Peyer's patch (tissue), 4 donors: Measurements from ENCODE around the gene MAP4K1. TPM values are rescaled to one million over a fixed set of nuclear protein-coding genes. Genes with fewer than 3 reads are reported as not detected.

ENCODE experiments used
- DNase-seq, 3 donors: peaks; one replicate each; pipeline ENCODE4 v3.0.0-alpha.2; 2017 to 2019
- H3K27ac ChIP-seq, 4 donors: fragments of 200-600 bp; sonication (generic); one replicate each; pipeline ENCODE4 v1.5.1; 2016 to 2019
- H3K27me3 ChIP-seq, 2 donors: fragments of 200-600 bp; sonication (generic); one replicate each; pipeline ENCODE4 v1.5.1; 2019
- H3K36me3 ChIP-seq, 3 donors: fragments of 200-600 bp; sonication (generic); one replicate each; pipeline ENCODE4 v1.5.1; 2016 to 2019
- H3K4me1 ChIP-seq, 4 donors: fragments of 200-600 bp; sonication (generic); one replicate each; pipeline ENCODE4 v1.5.1; 2016 to 2019
- H3K4me3 ChIP-seq, 4 donors: fragments of 200-600 bp; sonication (generic); 1 replicate in 3 of 4; 2 replicates in 1 of 4; pipeline ENCODE4 v1.5.1; 2016 to 2019; ENCODE audit warnings: mild to moderate bottlenecking in 1 of 4
- H3K9me3 ChIP-seq, 4 donors: fragments of 200-600 bp; sonication (generic); one replicate each; pipeline ENCODE4 v1.5.1; 2016 to 2019; ENCODE audit warnings: mild to moderate bottlenecking in 1 of 4
- CTCF ChIP-seq, 6 experiments: fragments of 450-650 bp in 4 of 6; fragments of 200-600 bp in 2 of 6; sonication (generic) in 1 of 6; IDR thresholded peaks; one replicate each; pipeline ENCODE4 v1.5.1; 2017 to 2019; ENCODE audit warnings: antibody characterized with exemption in 6 of 6, mild to moderate bottlenecking in 3 of 6, moderate library complexity in 1 of 6
- POLR2A ChIP-seq, 2 donors: fragments of 450-650 bp; IDR thresholded peaks; one replicate each; pipeline ENCODE4 v1.5.1; 2017; ENCODE audit warnings: antibody characterized with exemption in 2 of 2, mild to moderate bottlenecking in 2 of 2, moderate library complexity in 2 of 2
- total RNA-seq, 4 donors: library from RNA; depleted of rRNA; stranded (reverse); fragments of >200 nt; gene quantifications; one replicate each; pipeline ENCODE4 v1.1.0, GENCODE V29; 2016

MAP4K1 gene
- total RNA-seq, 4 donors from 2014 or later = 7.0 to 116 (median 10.4) TPM

DNA sequence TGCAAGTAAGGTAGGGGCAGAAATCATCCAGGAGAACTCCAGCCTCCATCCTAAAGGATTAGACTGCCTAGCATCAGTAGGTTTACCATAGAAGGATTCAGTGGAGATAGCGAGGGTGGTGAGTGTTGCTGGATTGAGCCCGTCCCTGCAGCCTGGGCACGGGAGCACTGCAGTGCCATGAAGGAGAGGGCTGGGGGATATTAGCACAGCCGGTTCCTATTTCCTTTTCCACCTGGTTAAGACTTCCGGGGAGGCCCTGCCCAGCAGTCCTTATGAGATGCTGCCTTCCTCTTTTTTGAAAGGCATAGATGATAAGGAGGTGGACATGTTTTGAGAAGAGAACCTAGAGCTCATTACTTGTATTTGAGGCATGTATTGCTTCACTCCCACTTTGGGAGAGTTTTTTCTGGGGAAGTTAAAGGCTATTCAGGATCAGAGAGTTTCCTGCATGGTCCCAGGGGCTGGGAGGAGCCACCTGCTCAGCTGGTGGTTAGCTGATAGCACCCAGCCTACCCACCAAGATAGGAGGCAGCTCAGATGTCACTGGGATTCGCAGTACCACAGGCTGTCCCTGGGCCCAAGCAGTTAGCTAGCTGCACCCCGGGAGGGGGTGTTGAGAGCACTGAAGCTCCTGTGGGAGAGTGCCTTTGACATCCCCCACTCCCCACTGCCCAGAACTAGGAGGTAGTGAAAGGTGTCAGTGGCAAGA, 46.9 kb upstream of the MAP4K1 start:
- no peak for TF ChIP-seq CTCF (IDR thresholded peaks at IDR 0.05)
- no peak for TF ChIP-seq POLR2A (IDR thresholded peaks at IDR 0.05)
- H3K4me3 ChIP-seq = no peak overlapping the region
- peak overlapping the region; percentile 71 to 95 (median 84) for H3K27ac ChIP-seq
- peaks cover 18 to 98% (median 48%) of the 10 kb centered on the region in 4 donors for H3K4me1 ChIP-seq
- no peaks in the 10 kb centered on the region for H3K9me3 ChIP-seq
- H3K36me3 ChIP-seq = no peaks in the 10 kb centered on the region
- DNase-seq = no peak
- no peaks in the 10 kb centered on the region for H3K27me3 ChIP-seq

DNA sequence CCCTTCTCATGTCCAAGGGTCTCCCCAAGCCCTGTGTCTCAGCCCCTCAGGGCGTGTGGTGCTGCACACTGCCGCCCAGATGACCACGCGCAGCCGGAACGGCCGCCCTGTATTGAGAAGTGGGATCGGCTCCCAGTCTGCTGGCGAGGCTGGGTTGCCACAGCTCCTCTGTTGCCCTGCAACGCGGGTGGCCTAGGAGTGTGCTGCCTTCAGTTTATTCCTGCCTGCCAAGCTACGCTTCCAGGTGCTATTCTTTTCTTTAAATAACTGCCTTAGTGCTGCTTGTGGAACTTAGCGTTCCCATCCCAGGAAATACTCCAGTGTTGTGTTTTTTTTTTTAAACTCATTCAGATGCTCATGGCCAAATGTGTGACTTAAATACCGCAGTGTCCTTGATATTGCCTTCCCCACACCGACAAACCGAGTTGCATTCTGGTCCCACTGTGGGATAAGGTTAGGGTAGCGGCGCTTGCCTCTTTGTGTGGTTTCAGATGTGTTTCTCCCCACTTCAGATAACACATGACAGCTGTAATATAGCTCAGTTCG, 46.3 kb upstream of the MAP4K1 start:
- TF ChIP-seq CTCF (IDR thresholded peaks at IDR 0.05) (no peak), POLR2A (IDR thresholded peaks at IDR 0.05) (no peak)
- Histone ChIP-seq H3K36me3 (no peaks in the 10 kb centered on the region), H3K4me1 (peaks cover 14 to 98% (median 46%) of the 10 kb centered on the region in 4 donors), H3K4me3 (no peak overlapping the region), H3K27me3 (no peaks in the 10 kb centered on the region), H3K27ac (peak overlapping the region; percentile 71 to 95 (median 84)), H3K9me3 (no peaks in the 10 kb centered on the region)
- no peak for DNase-seq

DNA sequence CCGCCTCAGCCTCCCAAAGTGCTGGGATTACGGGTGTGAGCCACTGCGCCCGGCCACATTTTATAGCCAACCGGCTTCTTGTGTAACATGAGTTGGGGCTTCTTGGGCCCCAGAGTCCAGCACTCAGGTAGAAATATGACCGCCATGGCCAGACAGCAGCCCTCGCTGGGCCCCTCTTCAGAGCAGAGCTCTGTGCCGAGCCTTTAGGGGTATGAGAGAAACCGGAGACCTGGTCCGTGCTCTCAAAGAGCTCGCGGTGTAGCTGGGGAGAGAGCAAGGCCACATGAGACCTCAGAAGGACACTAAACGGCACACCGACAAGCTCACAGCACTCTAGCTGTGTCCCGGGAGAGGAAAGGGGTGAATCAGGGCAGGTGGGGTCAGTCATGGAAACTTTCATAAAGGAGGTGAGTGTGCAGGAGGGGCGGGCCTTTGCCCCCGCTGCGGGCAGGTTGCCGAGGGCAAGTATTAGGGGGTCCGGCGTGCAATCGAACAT, 45.5 kb upstream of the MAP4K1 start:
- H3K27me3 ChIP-seq = no peaks in the 10 kb centered on the region
- H3K27ac ChIP-seq = peak overlapping the region; percentile 71 to 95 (median 84)
- no peak overlapping the region for H3K4me3 ChIP-seq
- no peak for TF ChIP-seq CTCF (IDR thresholded peaks at IDR 0.05)
- no peak for TF ChIP-seq POLR2A (IDR thresholded peaks at IDR 0.05)
- no peak for DNase-seq
- H3K4me1 ChIP-seq = peaks cover 14 to 98% (median 43%) of the 10 kb centered on the region in 4 donors
- no peaks in the 10 kb centered on the region for H3K36me3 ChIP-seq
- H3K9me3 ChIP-seq = no peaks in the 10 kb centered on the region

GRCh38 chr19:38662537-38663155, 44.9 kb upstream of the MAP4K1 start:
- peak overlapping the region; percentile 71 to 95 (median 84) for H3K27ac ChIP-seq
- TF ChIP-seq POLR2A (IDR thresholded peaks at IDR 0.05) (no peak), CTCF (IDR thresholded peaks at IDR 0.05) (no peak)
- no peak for DNase-seq
- H3K4me3 ChIP-seq = no peak overlapping the region
- no peaks in the 10 kb centered on the region for H3K36me3 ChIP-seq
- no peaks in the 10 kb centered on the region for H3K27me3 ChIP-seq
- no peaks in the 10 kb centered on the region for H3K9me3 ChIP-seq
- peaks cover 14 to 98% (median 43%) of the 10 kb centered on the region in 4 donors for H3K4me1 ChIP-seq

DNA sequence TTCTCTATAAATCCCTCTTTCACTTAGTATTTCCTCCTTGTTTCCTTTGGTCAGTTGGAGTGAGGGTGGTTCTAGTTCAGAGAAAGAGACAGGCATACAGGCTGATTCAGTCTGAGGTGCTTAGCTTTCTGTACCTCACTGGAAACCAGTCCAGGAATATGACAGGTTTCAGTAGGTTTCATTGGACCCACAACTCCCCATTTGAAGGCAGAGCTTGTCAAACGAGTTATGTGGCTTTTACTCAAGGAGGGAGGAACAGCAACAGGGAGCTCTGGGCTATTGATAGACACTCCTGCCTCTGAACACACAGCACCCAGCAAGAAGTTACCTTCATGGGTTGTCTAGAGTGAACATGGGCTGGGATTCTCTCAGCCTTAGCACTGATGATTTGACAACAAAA, 44.2 kb upstream of the MAP4K1 start:
- no peak for DNase-seq
- TF ChIP-seq CTCF (IDR thresholded peaks at IDR 0.05) (no peak), POLR2A (IDR thresholded peaks at IDR 0.05) (peak in 1 of 2 donors; percentile 11)
- Histone ChIP-seq H3K4me1 (peaks cover 14 to 99% (median 46%) of the 10 kb centered on the region in 4 donors), H3K4me3 (no peak overlapping the region), H3K27me3 (no peaks in the 10 kb centered on the region), H3K27ac (peak overlapping the region in 3 of 4 donors; percentile 24 to 95 (median 91)), H3K36me3 (no peaks in the 10 kb centered on the region), H3K9me3 (no peaks in the 10 kb centered on the region)
